HG03045 (cell line): ENCODE measurements around the gene CHFR.
"Not testable (repeated sequence)": the region's sequence is repeated elsewhere in the genome, so short reads cannot be mapped to it uniquely, and the experiment has no call there.

Experiments used
- ATAC-seq: cut with Tn5 transposase; IDR thresholded peaks from one replicate; pipeline ENCODE4 v1.9.1; 2021; ENCODE audit warnings: mild to moderate bottlenecking, moderate library complexity; ENCODE audit not compliant: unreplicated experiment

The CHFR gene

DNA sequence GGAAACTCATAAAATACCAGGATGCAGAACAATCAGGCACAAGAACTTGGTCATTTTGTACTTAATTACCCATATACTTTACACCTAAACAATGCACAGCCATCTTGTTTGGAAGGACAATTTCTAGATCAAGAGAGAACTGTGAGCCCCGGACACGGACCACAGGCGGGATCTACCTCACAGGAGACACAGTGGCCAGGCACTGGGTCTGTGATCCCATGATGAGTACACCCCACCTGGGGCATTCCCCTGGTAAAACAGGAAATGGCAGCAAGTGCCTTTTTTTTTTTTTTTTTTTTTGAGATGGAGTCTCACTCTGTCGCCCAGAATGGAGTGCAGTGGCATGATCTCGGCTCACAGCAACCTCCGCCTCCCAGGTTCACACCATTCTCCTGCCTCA, 74.0 kb downstream of the CHFR start:
- no peak for ATAC-seq

DNA sequence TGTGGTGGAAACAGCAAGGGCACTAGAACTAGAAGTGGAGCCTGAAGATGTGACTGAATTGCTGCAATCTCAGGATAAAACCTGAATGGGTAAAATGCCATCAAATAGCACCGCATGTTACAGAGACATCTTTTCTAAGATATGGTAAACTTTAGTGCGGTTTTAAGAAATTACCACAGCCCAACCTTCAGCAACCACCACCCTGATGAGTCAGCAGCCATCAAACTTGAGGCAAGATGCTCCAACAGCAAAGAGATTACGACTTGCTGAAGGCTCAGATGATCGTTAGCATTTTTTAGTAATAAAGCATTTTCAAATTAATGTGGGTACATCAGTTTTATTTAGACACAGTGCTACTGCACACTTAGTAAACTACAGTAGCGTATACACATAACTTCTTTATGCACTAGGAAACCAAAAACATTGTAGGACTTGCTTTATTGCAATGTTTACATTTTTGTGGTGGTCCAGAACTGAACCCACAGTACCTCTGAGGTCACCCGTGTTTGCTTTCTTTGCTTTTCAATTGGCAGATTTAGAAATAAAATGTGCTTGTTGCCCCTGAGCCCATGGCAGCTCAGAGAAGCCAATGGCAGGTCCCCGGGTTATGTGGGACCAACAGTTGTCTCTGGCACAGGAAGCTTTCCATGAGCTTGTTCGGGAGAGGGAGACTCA, 74.6 kb downstream of the CHFR start:
- ATAC-seq, result no peak

- not testable (repeated sequence) for ATAC-seq
These were observed 78.0 kb downstream of the CHFR start for GRCh38 chr12:132809391-132809790.

GRCh38 chr12:132807295-132808092, 79.9 kb downstream of the CHFR start:
- no peak for ATAC-seq

DNA sequence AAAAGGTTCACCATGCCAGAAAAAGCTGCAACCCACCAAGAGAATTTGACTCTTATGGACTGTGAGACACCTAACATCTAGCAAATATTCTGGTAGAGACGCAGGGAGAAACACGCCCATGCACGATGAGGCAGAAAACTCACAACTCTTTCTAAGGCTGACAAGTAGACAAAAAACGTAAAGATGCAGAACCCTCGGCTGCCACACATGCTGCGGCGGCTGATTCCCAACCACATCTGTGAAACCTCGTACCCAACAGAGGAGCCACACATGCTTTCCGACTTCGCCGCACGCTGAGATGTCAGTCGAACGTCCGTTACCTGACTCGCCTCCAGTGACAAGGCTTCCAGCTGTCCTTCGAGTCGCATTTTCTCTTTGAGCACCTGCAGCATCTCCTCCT, 80.5 kb downstream of the CHFR start:
- ATAC-seq, result no peak

DNA sequence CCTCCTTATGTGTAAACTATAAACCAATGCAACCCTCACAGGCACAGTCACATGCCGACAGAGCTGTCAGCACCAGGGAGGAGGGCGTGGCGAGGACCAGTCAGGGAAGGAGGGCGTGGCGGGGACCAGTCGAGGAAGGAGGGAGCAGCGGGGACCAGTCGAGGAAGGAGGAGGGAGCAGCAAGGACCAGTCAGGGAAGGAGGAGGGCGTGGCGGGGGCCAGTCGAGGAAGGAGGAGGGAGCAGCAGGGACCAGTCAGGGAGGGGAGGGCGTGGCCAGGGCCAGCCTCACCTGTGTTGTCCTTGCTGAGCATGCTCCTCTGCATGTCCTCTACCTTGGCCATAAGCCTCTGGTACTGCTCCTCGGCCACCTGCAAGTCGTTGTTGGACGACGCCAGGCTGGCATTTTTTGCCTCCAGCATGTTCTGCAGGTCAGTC, 83.0 kb downstream of the CHFR start:
- no peak for ATAC-seq

GRCh38 chr12:132803888-132804287, 83.5 kb downstream of the CHFR start:
- ATAC-seq, result no peak

DNA sequence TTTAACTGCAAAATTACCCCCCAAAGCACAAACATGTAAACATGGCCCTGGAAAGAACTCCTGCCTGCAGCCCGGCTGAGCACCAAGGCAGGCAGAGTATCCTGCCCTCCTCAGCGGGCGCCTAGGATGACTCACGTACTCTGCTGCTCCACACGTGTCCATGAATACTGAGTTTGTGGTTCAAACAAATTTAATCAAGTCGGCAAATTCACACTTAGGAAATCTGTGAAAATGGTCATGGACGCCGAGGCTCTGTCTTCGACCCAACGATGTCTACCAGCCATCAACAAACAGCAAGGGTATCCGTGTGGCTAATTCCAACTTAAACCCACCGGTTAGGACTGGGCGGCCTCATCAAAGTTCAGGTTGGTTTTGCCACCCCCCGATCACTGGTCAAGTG, 84.3 kb downstream of the CHFR start:
- ATAC-seq, result no peak

GRCh38 chr12:132801741-132802140, 85.7 kb downstream of the CHFR start:
- ATAC-seq, result no peak

- no peak for ATAC-seq
These were observed 88.6 kb downstream of the CHFR start for GRCh38 chr12:132798836-132799235.

DNA sequence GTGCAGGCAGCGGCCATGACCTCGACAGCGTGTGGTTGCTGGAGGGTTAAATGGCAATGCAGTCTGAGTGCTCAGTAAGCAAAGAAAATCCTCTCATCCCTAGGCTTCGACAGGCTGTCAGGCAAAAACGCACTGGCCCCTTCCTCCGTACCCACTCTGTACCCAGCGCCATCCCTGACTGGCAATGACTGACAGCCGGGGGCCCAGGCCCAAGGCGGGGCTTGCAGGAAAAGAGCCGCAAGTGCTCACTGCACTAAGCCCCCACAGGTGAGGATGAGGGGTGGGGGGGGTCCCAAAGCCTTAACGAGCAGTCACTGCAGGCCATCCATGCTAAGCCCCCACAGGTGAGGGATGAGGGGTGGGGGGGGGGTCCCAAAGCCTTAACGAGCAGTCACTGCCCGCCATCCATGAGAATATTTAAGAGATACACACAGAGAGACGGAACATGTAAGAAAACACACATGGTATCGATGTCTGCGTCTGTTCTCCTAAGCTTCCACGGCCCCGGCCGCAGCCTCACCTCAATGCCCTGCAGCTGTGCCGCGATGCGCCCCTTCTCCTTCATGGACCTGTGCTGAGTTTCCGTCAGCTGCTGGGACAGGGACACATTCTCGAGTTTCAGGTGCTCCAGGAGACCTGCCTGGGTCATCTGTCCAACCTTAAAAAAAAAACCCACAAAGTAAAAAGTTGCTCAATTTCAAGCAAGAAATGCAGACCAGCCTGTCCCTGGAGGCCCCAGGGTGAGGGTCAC, 89.4 kb downstream of the CHFR start:
- ATAC-seq, result no peak

DNA sequence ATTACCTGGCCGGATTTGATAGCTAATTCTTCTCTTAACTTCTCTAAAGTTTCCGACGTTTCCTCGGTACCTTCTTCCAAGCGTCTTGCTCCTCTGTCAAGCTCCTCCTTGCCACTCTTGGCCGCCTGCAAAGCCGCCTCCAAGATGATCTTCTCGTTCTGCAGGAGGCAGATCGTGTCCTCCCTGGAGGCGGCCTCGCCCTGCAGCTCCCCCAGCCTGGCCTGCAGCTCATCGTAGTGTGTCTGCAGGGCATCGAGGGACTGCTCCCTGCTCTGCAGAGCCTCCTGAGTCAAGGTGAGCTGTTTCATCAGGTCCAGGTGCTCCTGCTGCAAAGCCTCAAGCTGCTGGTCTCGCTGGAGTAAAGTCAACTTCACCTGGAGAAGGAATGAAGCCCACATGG, 91.6 kb downstream of the CHFR start:
- no peak for ATAC-seq

DNA sequence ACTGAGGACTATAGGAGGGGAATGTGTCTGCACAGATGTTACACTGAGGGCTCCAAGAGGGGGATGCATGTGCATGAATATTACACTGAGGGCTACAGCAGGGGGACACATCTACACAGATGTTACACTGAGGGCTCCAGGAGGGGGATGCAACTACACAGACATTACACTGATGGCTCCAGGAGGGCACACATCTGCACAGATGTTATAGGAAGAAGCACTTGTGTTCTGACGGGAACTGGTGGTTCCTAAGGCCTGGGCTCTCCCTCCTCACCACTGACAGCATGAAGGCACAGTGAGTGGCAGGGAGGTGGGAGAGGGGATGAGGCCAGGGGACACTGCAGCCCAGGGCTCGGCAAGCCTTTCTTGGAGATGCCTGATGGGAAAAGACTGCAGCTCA, 95.5 kb downstream of the CHFR start:
- ATAC-seq, result not testable (repeated sequence)

- no peak for ATAC-seq
These were observed 98.3 kb downstream of the CHFR start for GRCh38 chr12:132789099-132789471.

- ATAC-seq, result no peak
These were observed 98.9 kb downstream of the CHFR start for GRCh38 chr12:132788375-132789098.

DNA sequence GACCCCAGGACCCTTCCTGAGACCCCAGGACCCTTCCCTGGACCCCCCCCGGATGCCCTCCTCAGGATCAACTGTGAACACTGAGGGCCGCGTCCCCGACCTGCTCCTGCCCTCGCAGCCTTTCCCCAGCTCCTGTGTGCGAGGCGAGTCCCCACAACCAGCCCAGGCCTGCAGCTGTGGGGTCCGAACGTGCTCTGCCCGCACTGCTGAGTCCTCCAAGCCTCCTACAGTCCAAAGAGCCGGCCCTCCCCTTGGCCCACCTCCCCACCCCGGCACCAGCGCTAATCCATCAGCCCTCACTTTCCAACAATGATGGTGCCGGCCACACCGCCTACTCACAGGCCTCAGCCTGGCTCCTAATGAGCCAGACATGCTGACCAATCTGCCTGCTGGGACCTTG, 99.5 kb downstream of the CHFR start:
- no peak for ATAC-seq

DNA sequence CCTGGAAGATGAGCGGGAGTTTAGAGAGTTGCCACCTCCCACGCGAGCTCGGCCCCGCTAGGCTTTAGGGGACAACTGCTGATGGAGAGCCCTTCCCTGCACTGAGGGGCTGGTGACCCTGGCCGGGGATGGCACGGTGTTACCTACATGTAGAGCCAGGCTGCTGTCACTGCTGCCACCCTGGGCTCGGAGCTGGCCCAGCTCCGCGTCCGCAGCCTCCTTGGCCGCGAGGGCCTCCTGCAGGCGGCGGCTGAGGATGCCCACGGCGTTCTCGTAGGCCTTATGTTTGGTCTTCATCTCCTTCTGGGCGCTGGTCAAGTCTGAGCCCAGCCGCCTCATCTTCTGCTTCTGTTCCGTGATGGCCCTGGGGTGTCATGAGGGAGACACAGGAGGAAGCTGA, 101.2 kb downstream of the CHFR start:
- no peak for ATAC-seq

- no peak for ATAC-seq
These were observed 102.8 kb downstream of the CHFR start for GRCh38 chr12:132784580-132784979.

DNA sequence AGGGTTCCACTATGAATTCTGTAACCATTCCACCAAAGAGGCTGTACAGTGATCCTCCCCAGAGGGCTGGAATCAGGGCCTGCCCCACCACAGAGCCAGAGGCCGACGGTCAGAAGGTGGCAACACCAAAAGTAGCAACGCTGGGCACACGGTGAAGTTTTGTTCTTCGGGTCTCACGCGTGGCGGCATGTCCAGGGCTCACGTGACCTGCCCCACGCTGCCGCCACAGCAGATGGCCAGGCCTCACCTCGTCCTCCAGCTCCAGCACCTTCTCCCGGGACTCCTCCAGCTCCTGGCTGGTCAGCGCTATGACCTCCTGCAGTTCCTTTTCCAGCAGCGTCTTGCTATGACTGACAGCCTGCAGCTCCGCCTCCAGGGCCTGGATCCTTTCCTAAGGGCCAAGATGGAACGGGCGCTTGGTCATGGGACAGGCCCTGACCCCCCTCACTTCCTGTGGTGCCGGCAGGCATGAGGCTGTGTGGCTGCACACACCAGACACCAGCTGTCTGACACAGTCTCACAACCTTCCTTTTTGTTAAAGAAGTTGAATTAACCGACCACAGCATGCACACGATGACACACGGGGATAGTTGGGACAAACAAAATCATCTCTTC, 103.4 kb downstream of the CHFR start:
- no peak for ATAC-seq
